Caco-2 (cell line): Measurements from ENCODE around the gene DDX31. TPM values are rescaled to one million over a fixed set of nuclear protein-coding genes. Genes with fewer than 3 reads are reported as not detected.

Experiments used
- BruUV-seq: library from RNA; stranded (reverse); fragments of 400-500 nt; replicated peaks from 2 replicates; lab custom pipeline; 2021; lab: Mats Ljungman, UMichigan
- CTCF ChIA-PET: fragments of 300-600 bp; sonication (Branson Sonifier 250); formaldehyde crosslinking; loops from one replicate; lab custom pipeline; 2022; ENCODE audit warnings: antibody characterized with exemption; lab: Charles Lee
- POLR2A ChIA-PET: fragments of 300-600 bp; sonication (Branson Sonifier 250); formaldehyde crosslinking; loops from one replicate; lab custom pipeline; 2022; ENCODE audit warnings: antibody characterized with exemption; lab: Charles Lee
- DNase-seq, 2 experiments: peaks; one replicate each; pipeline versions ENCODE4 v3.0.0 to v3.0.0-alpha.2; 2020 to 2022
- H3K27me3 ChIP-seq: replicated peaks from 2 replicates; pipeline ENCODE4 v1.6.0; 2011; ENCODE audit warnings: low read length; ENCODE audit not compliant: control insufficient read depth, insufficient read depth
- H3K36me3 ChIP-seq: 2 replicates; pipeline ENCODE4 v1.5.1; 2011; ENCODE audit warnings: low read length; ENCODE audit not compliant: control insufficient read depth, insufficient read depth
- H3K4me1 ChIP-seq: fragments of 250-450 bp; sonication (Bioruptor Pico); 2 replicates; pipeline ENCODE4 v1.5.1; 2020; ENCODE audit warnings: mild to moderate bottlenecking
- H3K4me3 ChIP-seq: 2 replicates; pipeline ENCODE4 v1.5.1; 2011; ENCODE audit warnings: low read depth, mild to moderate bottlenecking, control low read depth, low read length
- H3K9me3 ChIP-seq: fragments of 250-450 bp; sonication (Bioruptor Pico); 2 replicates; pipeline ENCODE4 v1.5.1; 2020; ENCODE audit warnings: mild to moderate bottlenecking, moderate library complexity
- H3K27ac Mint-ChIP-seq: one replicate; pipeline ENCODE4 v1.8.0; 2022; ENCODE audit warnings: mixed read lengths; ENCODE audit not compliant: unreplicated experiment
- H3K27me3 Mint-ChIP-seq: one replicate; pipeline ENCODE4 v1.8.0; 2022; ENCODE audit warnings: mixed read lengths; ENCODE audit not compliant: insufficient read depth, unreplicated experiment
- H3K36me3 Mint-ChIP-seq: one replicate; pipeline ENCODE4 v1.8.0; 2022; ENCODE audit warnings: mild to moderate bottlenecking, mixed read lengths; ENCODE audit not compliant: insufficient read depth, unreplicated experiment
- H3K4me1 Mint-ChIP-seq: one replicate; pipeline ENCODE4 v1.8.0; 2022; ENCODE audit warnings: low read depth, mixed read lengths; ENCODE audit not compliant: unreplicated experiment
- H3K4me3 Mint-ChIP-seq: one replicate; pipeline ENCODE4 v1.8.0; 2022; ENCODE audit warnings: mild to moderate bottlenecking, moderate library complexity, mixed read lengths; ENCODE audit not compliant: unreplicated experiment
- H3K9me3 Mint-ChIP-seq: one replicate; pipeline ENCODE4 v1.8.0; 2022; ENCODE audit warnings: mixed read lengths; ENCODE audit not compliant: unreplicated experiment
- intact Hi-C: fragments of 100-400 bp; cut with micrococcal nuclease; formaldehyde crosslinking; loops from one replicate; pipeline ENCODE4 v1.10.0; 2022; ENCODE audit not compliant: unreplicated experiment
- total RNA-seq: library from RNA; stranded (reverse); gene quantifications from 2 replicates; pipeline ENCODE4 v1.2.3, GENCODE V29; 2022
- TF ChIP-seq, protein P1 (sequence below), 2 experiments: fragments of 200-600 bp in 1 of 2; IDR thresholded peaks; 1 replicate in 1 of 2; 2 replicates in 1 of 2; pipeline versions ENCODE4 v1.5.1 to v1.8.0; 2011 to 2022; ENCODE audit warnings: antibody characterized with exemption in 1 of 2, control low read depth in 1 of 2, inconsistent platforms in 1 of 2, low read depth in 1 of 2, low read length in 1 of 2, mild to moderate bottlenecking in 1 of 2, moderate library complexity in 1 of 2; ENCODE audit not compliant: insufficient read depth in 1 of 2, severe bottlenecking in 1 of 2, unreplicated experiment in 1 of 2

Gene DDX31
- total RNA-seq, 1 experiment from 2014 or later: 23.1 TPM

DNA sequence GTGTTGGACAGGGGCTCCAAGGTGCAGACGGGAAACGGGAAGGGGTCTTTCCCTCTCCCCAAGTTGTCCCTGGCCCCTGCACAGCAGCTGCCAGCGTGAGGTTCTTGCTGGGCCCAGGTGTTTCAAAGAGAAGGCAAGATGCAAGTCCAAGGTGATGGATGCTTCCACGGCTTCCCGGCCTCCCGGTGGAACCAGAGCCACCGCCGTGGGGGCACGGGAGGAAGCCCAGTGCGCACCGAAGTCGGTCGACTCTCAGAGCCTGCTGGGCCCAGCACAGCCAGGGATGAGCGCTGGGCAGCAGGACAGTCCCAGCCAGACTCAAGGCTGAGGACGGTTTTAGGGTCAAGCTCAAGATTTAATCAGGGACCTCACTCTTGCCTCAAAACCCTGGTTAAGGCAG is 112.6 kb downstream of the DDX31 start:
- ChIA-PET POLR2A (no interaction called here), CTCF (interaction anchor here (0.5 kb wide), 1 partner anchor 1973 kb away, joined by 3 read pairs; no protein-coding TSS in a partner anchor)
- H3K36me3 ChIP-seq: no peaks in the 10 kb centered on the region
- H3K4me1 Mint-ChIP-seq: no peaks in the 10 kb centered on the region
- H3K4me1 ChIP-seq: no peaks in the 10 kb centered on the region
- intact Hi-C loops: no loop called here
- no peaks in the 10 kb centered on the region for H3K9me3 ChIP-seq
- DNase-seq: no peak
- no peak overlapping the region for H3K4me3 Mint-ChIP-seq
- H3K9me3 Mint-ChIP-seq: no peaks in the 10 kb centered on the region
- no TSS peak for BruUV-seq
- H3K27ac Mint-ChIP-seq: no peak overlapping the region
- TF ChIP-seq, protein P1, sequence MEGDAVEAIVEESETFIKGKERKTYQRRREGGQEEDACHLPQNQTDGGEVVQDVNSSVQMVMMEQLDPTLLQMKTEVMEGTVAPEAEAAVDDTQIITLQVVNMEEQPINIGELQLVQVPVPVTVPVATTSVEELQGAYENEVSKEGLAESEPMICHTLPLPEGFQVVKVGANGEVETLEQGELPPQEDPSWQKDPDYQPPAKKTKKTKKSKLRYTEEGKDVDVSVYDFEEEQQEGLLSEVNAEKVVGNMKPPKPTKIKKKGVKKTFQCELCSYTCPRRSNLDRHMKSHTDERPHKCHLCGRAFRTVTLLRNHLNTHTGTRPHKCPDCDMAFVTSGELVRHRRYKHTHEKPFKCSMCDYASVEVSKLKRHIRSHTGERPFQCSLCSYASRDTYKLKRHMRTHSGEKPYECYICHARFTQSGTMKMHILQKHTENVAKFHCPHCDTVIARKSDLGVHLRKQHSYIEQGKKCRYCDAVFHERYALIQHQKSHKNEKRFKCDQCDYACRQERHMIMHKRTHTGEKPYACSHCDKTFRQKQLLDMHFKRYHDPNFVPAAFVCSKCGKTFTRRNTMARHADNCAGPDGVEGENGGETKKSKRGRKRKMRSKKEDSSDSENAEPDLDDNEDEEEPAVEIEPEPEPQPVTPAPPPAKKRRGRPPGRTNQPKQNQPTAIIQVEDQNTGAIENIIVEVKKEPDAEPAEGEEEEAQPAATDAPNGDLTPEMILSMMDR (IDR thresholded peaks at IDR 0.05; ENCODE audit: insufficient read depth in 1 of 2, low read depth in 1 of 2, low read length in 1 of 2, severe bottlenecking in 1 of 2, unreplicated experiment in 1 of 2): no peak
- no peaks in the 10 kb centered on the region for H3K36me3 Mint-ChIP-seq
- no peaks in the 10 kb centered on the region for H3K27me3 ChIP-seq
- H3K27me3 Mint-ChIP-seq: peaks cover 26% of the 10 kb centered on the region
- H3K4me3 ChIP-seq: no peak overlapping the region

GRCh38 chr9:132556714-132557113 is 113.1 kb downstream of the DDX31 start:
- Mint-ChIP-seq H3K9me3 (no peaks in the 10 kb centered on the region), H3K36me3 (no peaks in the 10 kb centered on the region), H3K4me3 (no peak overlapping the region), H3K27me3 (peaks cover 26% of the 10 kb centered on the region), H3K27ac (no peak overlapping the region), H3K4me1 (no peaks in the 10 kb centered on the region)
- BruUV-seq: no TSS peak
- TF ChIP-seq, protein P1 (IDR thresholded peaks at IDR 0.05; ENCODE audit: insufficient read depth in 1 of 2, low read depth in 1 of 2, low read length in 1 of 2, severe bottlenecking in 1 of 2, unreplicated experiment in 1 of 2): no peak
- Histone ChIP-seq H3K4me1 (no peaks in the 10 kb centered on the region), H3K4me3 (no peak overlapping the region), H3K27me3 (no peaks in the 10 kb centered on the region), H3K9me3 (no peaks in the 10 kb centered on the region), H3K36me3 (no peaks in the 10 kb centered on the region)
- intact Hi-C loops: no loop called here
- no peak for DNase-seq
- POLR2A ChIA-PET: no interaction called here
- CTCF ChIA-PET: no interaction called here

DNA sequence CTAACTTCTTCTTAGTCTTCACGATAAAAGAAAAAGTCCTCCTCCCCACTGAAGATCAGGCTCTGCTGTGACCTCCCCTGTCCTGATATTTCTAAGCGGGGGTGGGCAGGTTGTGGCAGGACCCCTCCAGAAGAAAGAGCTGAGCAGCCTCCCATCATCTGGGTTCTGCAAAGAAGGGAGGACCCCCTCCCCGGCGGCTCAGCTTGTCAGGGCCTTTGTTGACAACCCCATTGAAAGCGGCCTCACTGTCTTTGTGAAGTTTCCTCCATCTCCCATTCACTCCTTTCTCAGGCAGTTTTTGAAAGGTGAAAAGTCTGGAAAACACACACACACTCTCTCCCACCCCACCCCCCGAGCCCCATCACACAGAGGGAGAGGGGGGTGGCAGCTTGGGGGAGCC is 113.5 kb downstream of the DDX31 start:
- CTCF ChIA-PET: no interaction called here
- intact Hi-C loops: no loop called here

More for the DNA sequence above, 113.5 kb downstream of the DDX31 start:
- no peak overlapping the region for H3K4me3 Mint-ChIP-seq
- H3K4me3 ChIP-seq: no peak overlapping the region
- POLR2A ChIA-PET: no interaction called here
- H3K36me3 Mint-ChIP-seq: no peaks in the 10 kb centered on the region
- no peaks in the 10 kb centered on the region for H3K27me3 ChIP-seq
- H3K4me1 ChIP-seq: no peaks in the 10 kb centered on the region
- TF ChIP-seq, protein P1 (IDR thresholded peaks at IDR 0.05; ENCODE audit: insufficient read depth in 1 of 2, low read depth in 1 of 2, low read length in 1 of 2, severe bottlenecking in 1 of 2, unreplicated experiment in 1 of 2): no peak
- H3K4me1 Mint-ChIP-seq: no peaks in the 10 kb centered on the region
- no peaks in the 10 kb centered on the region for H3K9me3 ChIP-seq
- no peak overlapping the region for H3K27ac Mint-ChIP-seq
- BruUV-seq: no TSS peak
- DNase-seq: no peak
- no peaks in the 10 kb centered on the region for H3K9me3 Mint-ChIP-seq
- H3K36me3 ChIP-seq: no peaks in the 10 kb centered on the region
- H3K27me3 Mint-ChIP-seq: peaks cover 26% of the 10 kb centered on the region
